Heart right ventricle (tissue), 16 donors: Measurements from ENCODE around the gene ABITRAM. TPM values are rescaled to one million over a fixed set of nuclear protein-coding genes. Genes with fewer than 3 reads are reported as not detected.

Experiments
- ATAC-seq, 8 donors: fragments of 200-7000 bp; cut with Tn5 transposase; one replicate each; pipeline ENCODE4 v1.9.1; 2020; ENCODE audit warnings: mild to moderate bottlenecking in 8 of 8, moderate library complexity in 8 of 8, moderate number of reproducible peaks in 1 of 8
- DNase-seq, 2 donors: peaks; one replicate each; pipeline ENCODE4 v3.0.0-alpha.2; 2020
- H3K27ac ChIP-seq, 10 donors: fragments of 200-600 bp; sonication (generic) in 2 of 10; one replicate each; pipeline versions ENCODE4 v1.5.0 to v1.8.0; 2020 to 2022; ENCODE audit warnings: mild to moderate bottlenecking in 3 of 10
- H3K27me3 ChIP-seq, 7 donors: fragments of 200-600 bp; one replicate each; pipeline ENCODE4 v1.8.0; 2021 to 2022; ENCODE audit warnings: mild to moderate bottlenecking in 2 of 7
- H3K36me3 ChIP-seq, 9 donors: fragments of 200-600 bp; sonication (generic) in 1 of 9; one replicate each; pipeline versions ENCODE4 v1.5.0 to v1.8.0; 2020 to 2022; ENCODE audit warnings: mild to moderate bottlenecking in 2 of 9
- H3K4me1 ChIP-seq, 9 donors: fragments of 200-600 bp; sonication (generic) in 1 of 9; one replicate each; pipeline versions ENCODE4 v1.5.0 to v1.8.0; 2020 to 2022; ENCODE audit warnings: mild to moderate bottlenecking in 4 of 9
- H3K4me3 ChIP-seq, 10 donors: fragments of 200-600 bp; sonication (generic) in 2 of 10; one replicate each; pipeline versions ENCODE4 v1.5.0 to v1.8.0; 2020 to 2022; ENCODE audit warnings: mild to moderate bottlenecking in 7 of 10, moderate library complexity in 2 of 10
- H3K9me3 ChIP-seq, 11 donors: fragments of 200-600 bp in 10 of 11; sonication (generic) in 2 of 11; one replicate each; pipeline versions ENCODE4 v1.5.0 to v1.8.0; 2013 to 2022; ENCODE audit warnings: mild to moderate bottlenecking in 2 of 11, control low read depth in 1 of 11, moderate library complexity in 1 of 11
- WGBS, 2 donors: extraction: QIAGEN DNeasy Blood & Tissue Kit; methylation state at CpG; one replicate each; pipeline ENCODE4 v1.1.7; 2013; ENCODE audit warnings: inconsistent platforms in 1 of 2; 5-methylcytosine and 5-hydroxymethylcytosine counted together
- intact Hi-C, 10 donors: fragments of 100-400 bp; cut with DNase I; formaldehyde crosslinking; loops; one replicate each; pipeline versions ENCODE4 v1.11.1 to v1.14.2; 2022
- polyA plus RNA-seq, 2 donors: library from polyadenylated mRNA; stranded (reverse); fragments of 200-250 nt; gene quantifications; one replicate each; pipeline ENCODE4 v1.2.3, GENCODE V29; 2013
- total RNA-seq, 10 donors: library from RNA; stranded (reverse); fragmentation: NEBNext Ultra II Directional in 3 of 10; extraction: Animal tissue kit (Norgen Biotek cat#: 25700) in 3 of 10; gene quantifications; one replicate each; pipeline versions ENCODE4 v1.2.1 to v1.2.4, GENCODE V29; 2021 to 2023
- TF ChIP-seq, protein P1 (sequence below), 9 donors: fragments of 200-600 bp; sonication (generic) in 2 of 9; IDR thresholded peaks; one replicate each; pipeline versions ENCODE4 v1.5.0 to v1.8.0; 2021 to 2022; ENCODE audit warnings: antibody characterized with exemption in 9 of 9, mild to moderate bottlenecking in 5 of 9, moderate library complexity in 1 of 9
- donor health status: Arrhythmogenic right ventricular cardiomyopathy.
- donor health status: ischemic (EF 13 %, LVEDD 7.1; RV severe dilation, severe dysfunction).
- donor health status: healthy with polysubstance abuse.
- donor health status: DM: no; HTN: yes; CAD: no.
- donor health status: DM: no; HTN: no; CAD: no.
- donor health status: ischemic (EF 25% LVEDD 6.9; RV normal size, moderate dysfunction).
- donor health status: ischemic (EF 25% LVEDD 5.7; RV mildly dilated, moderate dysfunction).
- donor health status: healthy.
- donor health status: DM: yes; HTN: yes; CAD: no.
- donor health status: Ischemic cardiomyopathy.
- donor health status: ischemic (EF 35%, LVEDD 5.7; RV mildly dilated, moderate dysfunction).
- donor health status: nonischemic (EF 11% LVEDD 7.7; RV severe dilation, severe dysfunction).
- donor health status: DM: yes; HTN: yes; CAD: no.
- donor health status: PGD.
- donor health status: ischemic (EF 29% LVEDD 5.4; RV normal size, mild dysfunction).
- donor health status: nonischemic (EF 23%, LVEDD 6.1; RV moderate dilation, normal function).

Gene ABITRAM
- total and polyA plus RNA-seq, 12 donors = 9.1 to 17.7 (median 14.6) TPM

DNA sequence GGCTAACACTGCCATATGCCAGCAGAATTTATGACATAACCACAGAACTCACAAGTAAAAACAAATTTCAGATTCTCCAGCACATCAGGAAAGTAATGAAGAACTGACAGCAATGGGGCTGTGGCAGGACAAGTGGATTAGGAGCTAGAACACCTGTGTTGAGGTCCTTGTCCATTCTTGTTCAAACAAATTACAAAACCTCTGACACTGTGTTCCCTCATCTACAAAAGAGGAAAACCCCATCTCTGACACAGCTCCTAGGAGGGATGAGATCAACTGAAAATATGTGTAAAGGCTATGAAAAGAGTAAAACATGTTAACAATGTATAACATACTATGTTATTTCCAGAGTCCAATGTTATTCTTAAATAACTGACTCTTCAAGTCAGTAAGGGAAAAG lies 23.8 kb upstream of the ABITRAM start:
- Histone ChIP-seq H3K4me1 (no peaks in the 10 kb centered on the region), H3K27ac (no peak overlapping the region), H3K9me3 (no peaks in the 10 kb centered on the region), H3K4me3 (no peak overlapping the region), H3K27me3 (no peaks in the 10 kb centered on the region), H3K36me3 (peaks cover 0 to 100% (median 81%) of the 10 kb centered on the region in 9 donors)
- no peak for ATAC-seq
- DNase-seq = no peak
- TF ChIP-seq, protein P1, sequence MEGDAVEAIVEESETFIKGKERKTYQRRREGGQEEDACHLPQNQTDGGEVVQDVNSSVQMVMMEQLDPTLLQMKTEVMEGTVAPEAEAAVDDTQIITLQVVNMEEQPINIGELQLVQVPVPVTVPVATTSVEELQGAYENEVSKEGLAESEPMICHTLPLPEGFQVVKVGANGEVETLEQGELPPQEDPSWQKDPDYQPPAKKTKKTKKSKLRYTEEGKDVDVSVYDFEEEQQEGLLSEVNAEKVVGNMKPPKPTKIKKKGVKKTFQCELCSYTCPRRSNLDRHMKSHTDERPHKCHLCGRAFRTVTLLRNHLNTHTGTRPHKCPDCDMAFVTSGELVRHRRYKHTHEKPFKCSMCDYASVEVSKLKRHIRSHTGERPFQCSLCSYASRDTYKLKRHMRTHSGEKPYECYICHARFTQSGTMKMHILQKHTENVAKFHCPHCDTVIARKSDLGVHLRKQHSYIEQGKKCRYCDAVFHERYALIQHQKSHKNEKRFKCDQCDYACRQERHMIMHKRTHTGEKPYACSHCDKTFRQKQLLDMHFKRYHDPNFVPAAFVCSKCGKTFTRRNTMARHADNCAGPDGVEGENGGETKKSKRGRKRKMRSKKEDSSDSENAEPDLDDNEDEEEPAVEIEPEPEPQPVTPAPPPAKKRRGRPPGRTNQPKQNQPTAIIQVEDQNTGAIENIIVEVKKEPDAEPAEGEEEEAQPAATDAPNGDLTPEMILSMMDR (IDR thresholded peaks at IDR 0.05) = no peak
- intact Hi-C loops = loop anchor here in 1 of 10 donors (10.0 kb wide), 1 partner anchor 54 kb away; no protein-coding TSS in a partner anchor

DNA sequence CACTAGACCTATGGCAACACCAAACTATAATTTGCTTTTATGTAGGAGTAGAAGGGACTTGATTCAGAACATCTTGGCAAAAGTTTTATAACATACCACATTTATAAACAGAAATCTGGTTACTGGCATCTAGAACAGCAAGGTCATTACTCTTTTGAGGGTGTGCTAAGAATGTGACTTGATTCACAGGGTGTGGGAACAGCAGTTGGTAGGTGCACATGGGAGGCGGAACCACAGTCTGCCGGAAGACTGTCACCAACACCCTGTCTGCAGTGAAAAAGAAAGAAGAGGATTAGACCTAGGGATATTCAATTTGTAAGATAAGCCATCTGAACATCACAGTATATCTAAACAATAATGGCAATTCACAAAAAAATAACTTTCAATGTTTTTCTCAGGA lies 23.3 kb upstream of the ABITRAM start:
- intact Hi-C loops = loop anchor here in 1 of 10 donors (10.0 kb wide), 1 partner anchor 54 kb away; no protein-coding TSS in a partner anchor
- WGBS, 2 donors = 96 to 97% methylated on average over 2 of the region's 2 CpGs
- H3K27ac ChIP-seq = no peak overlapping the region
- no peaks in the 10 kb centered on the region for H3K4me1 ChIP-seq
- no peaks in the 10 kb centered on the region for H3K9me3 ChIP-seq
- H3K27me3 ChIP-seq = no peaks in the 10 kb centered on the region
- ATAC-seq (no peak), DNase-seq (no peak)
- TF ChIP-seq, protein P1 (IDR thresholded peaks at IDR 0.05) = no peak
- H3K4me3 ChIP-seq = no peak overlapping the region
- peaks cover 0 to 100% (median 81%) of the 10 kb centered on the region in 9 donors for H3K36me3 ChIP-seq

DNA sequence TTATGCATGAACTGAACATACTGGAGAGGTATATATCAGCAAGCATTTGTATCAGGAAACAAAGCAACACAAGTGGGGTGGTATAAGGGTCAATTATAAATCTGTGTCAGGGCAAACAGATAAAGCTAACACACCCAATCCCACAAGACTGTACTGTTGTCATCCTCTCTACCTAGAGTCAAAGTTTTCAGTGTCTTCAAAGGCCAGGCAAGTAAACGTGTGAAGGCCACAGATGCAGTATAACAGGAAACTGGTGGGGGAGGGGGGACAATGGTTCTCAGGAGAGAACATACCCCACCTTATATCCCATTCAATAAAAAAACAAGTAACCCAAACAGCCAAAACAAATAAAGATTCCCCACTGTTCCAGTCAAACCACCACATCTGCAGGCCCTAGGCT lies 22.4 kb upstream of the ABITRAM start:
- no peaks in the 10 kb centered on the region for H3K27me3 ChIP-seq
- WGBS, 2 donors = 44% methylated on average over 1 of the region's 1 CpG
- ATAC-seq = no peak
- H3K36me3 ChIP-seq = peaks cover 0 to 100% (median 75%) of the 10 kb centered on the region in 9 donors
- no peak overlapping the region for H3K27ac ChIP-seq
- no peaks in the 10 kb centered on the region for H3K9me3 ChIP-seq
- no peaks in the 10 kb centered on the region for H3K4me1 ChIP-seq
- intact Hi-C loops = loop anchor here in 1 of 10 donors (10.0 kb wide), 1 partner anchor 53 kb away; no protein-coding TSS in a partner anchor
- no peak for DNase-seq
- H3K4me3 ChIP-seq = no peak overlapping the region
- TF ChIP-seq, protein P1 (IDR thresholded peaks at IDR 0.05) = no peak

DNA sequence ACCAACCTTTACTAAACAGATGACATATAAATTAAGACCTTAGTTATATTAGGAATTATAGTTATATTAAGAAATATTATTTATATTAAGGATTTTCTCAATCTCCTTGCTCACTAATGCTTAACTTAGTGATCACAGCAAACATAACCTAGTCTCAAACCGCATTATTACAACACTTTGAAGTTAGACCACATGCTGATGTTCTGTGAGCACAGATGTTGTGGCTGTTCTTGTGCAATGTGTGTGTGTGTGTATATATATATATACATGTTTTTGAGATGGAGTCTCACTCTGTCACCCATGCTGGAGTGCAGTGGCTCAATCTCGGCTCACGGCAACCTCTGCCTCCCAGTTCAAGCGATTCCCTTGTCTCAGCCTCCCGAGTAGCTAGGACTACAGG lies 20.8 kb upstream of the ABITRAM start:
- no peak overlapping the region for H3K4me3 ChIP-seq
- no peaks in the 10 kb centered on the region for H3K9me3 ChIP-seq
- 92 to 93% methylated on average over 5 of the region's 5 CpGs for WGBS, 2 donors
- DNase-seq (no peak), ATAC-seq (no peak)
- no peaks in the 10 kb centered on the region for H3K4me1 ChIP-seq
- no peaks in the 10 kb centered on the region for H3K27me3 ChIP-seq
- TF ChIP-seq, protein P1 (IDR thresholded peaks at IDR 0.05) = no peak
- intact Hi-C loops = loop anchor here in 1 of 10 donors (10.0 kb wide), 1 partner anchor 51 kb away; no protein-coding TSS in a partner anchor
- peaks cover 0 to 100% (median 62%) of the 10 kb centered on the region in 9 donors for H3K36me3 ChIP-seq
- H3K27ac ChIP-seq = no peak overlapping the region
